ENCODE measurements around the gene UQCRHL.

The UQCRHL gene

GRCh38 chr1:15757575-15758342, 49.7 kb downstream of the UQCRHL start:
- no peak for TF ChIP-seq CTCF (IDR thresholded peaks at IDR 0.05; ENCODE audit: borderline replicate concordance, extremely low read depth, low read length, poor library complexity, severe bottlenecking)
- no peak for TF ChIP-seq EZH2 (IDR thresholded peaks at IDR 0.05; ENCODE audit: borderline replicate concordance, low read depth, low read length, severe bottlenecking)
- Histone ChIP-seq H3K27me3 (ENCODE audit: insufficient read depth, low read length, poor library complexity) (no peaks in the 10 kb centered on the region), H4K20me1 (ENCODE audit: insufficient read depth, low read length) (no peaks in the 10 kb centered on the region), H3K9ac (ENCODE audit: low read depth, low read length) (no peak overlapping the region), H3K79me2 (ENCODE audit: insufficient read depth, low read length) (no peaks in the 10 kb centered on the region), H3K36me3 (ENCODE audit: insufficient read depth, low read length) (no peaks in the 10 kb centered on the region), H2AFZ (ENCODE audit: low read depth, low read length) (no peak overlapping the region), H3K9me3 (ENCODE audit: insufficient read depth, low read length, severe bottlenecking) (no peaks in the 10 kb centered on the region), H3K4me3 (ENCODE audit: low read depth in 1 of 2, low read length in 2 of 2) (no peak overlapping the region), H3K4me2 (ENCODE audit: insufficient read depth, low read length) (no peak overlapping the region), H3K27ac (ENCODE audit: low read length) (no peak overlapping the region), H3K4me1 (ENCODE audit: insufficient read depth, low read length) (no peaks in the 10 kb centered on the region)
- no peak for DNase-seq
- ATAC-seq (ENCODE audit: insufficient read depth, low read depth): no peak

All from DND-41 (cell line).